TTC549 (cell line): ENCODE data around the gene PIM2.
"Not testable (repeated sequence)": the region's sequence is repeated elsewhere in the genome, so short reads cannot be mapped to it uniquely, and the experiment has no call there.

Experiments used
- FAIRE-seq: peaks from 2 replicates; lab custom pipeline; 2012; peaks lifted over from hg19 to GRCh38; lab: Jason Lieb, UNC

PIM2 gene

DNA sequence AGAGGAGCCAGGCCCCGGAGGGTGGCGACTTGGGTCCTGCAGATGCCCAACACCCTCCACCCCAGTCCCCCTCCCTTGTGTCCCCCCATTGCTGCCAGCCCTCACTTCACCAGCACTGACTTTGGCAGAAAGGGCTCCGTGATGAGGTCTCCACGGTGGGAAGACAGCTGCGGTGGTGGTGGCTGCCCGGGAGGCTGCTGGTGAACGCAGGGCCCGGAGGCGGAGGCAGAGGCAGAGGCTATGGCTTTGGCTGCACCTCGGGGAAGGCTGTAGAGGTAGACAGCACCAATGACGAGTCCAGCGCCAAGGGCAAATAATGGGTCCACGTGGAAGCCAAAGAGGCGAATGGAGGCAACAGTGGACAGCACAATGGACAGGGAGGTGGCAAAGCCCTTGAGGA, 14.2 kb downstream of the PIM2 start:
- FAIRE-seq, result no peak

DNA sequence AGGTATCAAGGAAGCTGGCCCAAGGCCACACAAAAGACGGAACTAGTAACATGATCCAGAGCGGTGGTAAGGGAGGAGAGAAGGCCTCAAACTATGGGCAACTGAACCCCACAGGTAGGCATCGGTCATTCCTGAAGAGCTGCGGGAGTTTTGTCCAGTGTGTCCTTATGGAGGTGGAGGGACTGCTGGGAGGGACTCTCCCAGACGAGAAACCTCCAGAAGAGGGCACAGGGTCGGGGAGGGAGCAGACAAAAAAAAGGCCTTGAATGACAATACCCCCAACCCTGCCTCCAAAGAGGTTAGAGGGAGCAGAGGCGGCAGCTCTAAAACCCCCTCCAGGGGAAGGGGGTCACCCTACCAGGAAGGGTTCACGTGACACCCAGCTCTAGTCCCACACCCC, 14.6 kb downstream of the PIM2 start:
- no peak for FAIRE-seq

DNA sequence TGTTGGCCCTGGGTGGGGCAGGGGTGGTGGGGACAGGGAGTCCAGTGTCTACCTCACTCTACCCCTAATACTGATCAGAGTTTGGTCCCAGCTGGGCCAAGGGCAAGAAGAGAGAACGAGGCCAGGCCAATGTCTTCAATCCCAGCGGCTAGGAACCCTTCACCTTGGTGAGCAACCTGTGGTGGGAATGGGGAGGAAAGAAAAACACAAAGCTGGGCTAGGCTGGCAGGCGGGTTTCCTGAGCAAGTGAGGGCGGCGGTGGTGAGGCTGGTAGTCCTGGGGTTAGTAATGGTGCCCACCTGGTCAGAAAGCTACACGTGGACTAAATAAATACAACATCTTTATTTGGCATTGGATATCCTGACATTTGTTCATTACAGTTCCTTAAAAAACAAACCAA, 15.5 kb downstream of the PIM2 start:
- no peak for FAIRE-seq

DNA sequence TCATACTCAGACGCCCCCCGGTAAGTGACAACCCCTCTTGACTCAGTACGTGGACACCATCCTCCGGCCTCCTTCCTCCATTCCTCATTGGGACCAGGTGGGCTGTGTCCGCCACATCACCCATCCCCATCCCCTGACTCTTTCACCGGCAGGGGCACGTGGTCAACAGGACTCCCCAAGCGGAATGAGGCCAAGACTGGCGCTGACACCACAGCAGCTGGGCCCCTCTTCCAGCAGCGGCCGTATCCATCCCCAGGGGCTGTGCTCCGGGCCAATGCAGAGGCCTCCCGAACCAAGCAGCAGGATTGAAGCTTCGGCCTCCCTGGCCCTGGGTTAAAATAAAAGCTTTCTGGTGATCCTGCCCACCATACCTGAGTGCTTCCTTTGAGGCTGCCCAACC, 16.0 kb downstream of the PIM2 start:
- FAIRE-seq, result no peak

DNA sequence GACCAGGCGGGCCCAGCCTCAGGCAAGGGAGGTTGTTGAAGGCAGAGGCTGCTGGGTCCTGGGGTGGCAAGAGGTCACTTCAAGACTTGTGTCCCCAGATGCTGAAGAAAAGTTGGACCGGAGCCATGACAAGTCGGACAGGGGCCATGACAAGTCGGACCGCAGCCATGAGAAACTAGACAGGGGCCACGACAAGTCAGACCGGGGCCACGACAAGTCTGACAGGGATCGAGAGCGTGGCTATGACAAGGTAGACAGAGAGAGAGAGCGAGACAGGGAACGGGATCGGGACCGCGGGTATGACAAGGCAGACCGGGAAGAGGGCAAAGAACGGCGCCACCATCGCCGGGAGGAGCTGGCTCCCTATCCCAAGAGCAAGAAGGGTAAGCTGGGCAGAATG, 16.7 kb downstream of the PIM2 start:
- FAIRE-seq, result no peak

DNA sequence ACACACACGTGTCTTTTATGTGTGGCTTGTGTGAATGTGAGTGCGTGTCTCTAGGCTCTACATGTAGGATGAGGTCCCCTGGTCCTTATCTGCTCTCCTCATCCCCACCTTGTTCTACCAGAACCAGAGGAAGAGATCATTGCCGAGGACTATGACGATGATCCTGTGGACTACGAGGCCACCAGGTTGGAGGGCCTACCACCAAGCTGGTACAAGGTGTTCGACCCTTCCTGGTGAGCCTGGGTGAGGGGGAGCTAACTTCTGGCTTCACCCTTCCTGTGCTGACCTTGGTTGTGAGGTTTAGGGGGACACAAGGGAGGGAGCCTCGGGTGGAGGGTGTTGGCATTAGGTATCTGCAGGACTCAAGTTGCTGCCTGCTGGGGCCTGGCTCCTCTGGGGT, 17.8 kb downstream of the PIM2 start:
- FAIRE-seq, result no peak

DNA sequence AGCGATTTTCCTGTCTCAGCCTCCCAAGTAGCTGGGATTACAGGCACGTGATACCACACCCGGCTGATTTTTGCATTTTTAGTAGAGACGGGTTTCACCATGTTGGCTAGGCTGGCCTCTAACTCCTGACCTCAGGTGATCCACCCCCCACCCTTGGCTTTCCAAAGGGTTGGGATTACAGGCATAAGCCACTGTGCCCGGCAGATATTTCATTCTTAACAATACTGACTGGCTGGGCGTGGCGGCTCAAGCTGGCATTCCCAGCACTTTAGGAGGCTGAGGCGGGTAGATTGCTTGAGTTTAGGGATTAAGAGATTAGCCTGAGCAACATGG, 19.8 kb downstream of the PIM2 start:
- no peak for FAIRE-seq

DNA sequence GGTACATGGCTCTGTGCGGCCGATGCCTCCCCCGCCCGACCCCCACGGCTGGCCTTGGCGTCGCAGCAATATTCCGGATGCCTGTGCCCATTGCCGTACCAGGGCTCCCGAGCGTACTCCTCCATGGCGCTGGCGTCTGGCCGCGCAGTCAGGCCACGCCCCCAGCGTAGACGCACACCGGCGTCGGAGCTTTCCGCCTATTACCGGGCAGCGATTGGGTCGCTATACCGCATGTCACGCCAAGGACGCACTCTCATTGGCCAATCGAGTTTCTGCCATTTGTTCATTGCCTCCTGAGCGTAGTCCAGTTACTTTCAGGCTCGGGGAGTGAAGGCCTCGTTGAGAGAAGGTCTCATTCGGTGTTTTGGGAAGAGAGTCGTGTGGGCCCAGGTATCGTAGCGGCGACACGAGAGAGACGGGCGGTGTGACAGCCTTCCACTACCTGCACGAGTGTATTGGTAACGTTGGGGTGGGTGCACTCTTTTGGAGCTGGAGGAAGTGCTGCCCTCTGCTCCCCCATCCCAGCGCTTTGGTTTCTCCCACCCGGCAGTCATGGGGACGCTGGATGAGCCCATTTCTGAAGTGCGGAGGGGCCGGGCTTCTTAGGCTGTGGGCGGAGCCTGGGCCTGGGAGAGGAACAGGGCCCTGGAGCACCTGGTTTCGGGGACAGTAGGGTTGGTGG, 21.1 kb downstream of the PIM2 start, which contains the start of the genes PQBP1 and TIMM17B:
TSS of gene PQBP1 (plus strand) at position 306 of the 682 bp plus-strand sequence. CDS start 580 bp downstream, outside the sequence.
TSS of gene TIMM17B (minus strand) at position 144 of the 682 bp plus-strand sequence. CDS start at position 125, 19 bp downstream.
- FAIRE-seq, result peak; percentile 79

DNA sequence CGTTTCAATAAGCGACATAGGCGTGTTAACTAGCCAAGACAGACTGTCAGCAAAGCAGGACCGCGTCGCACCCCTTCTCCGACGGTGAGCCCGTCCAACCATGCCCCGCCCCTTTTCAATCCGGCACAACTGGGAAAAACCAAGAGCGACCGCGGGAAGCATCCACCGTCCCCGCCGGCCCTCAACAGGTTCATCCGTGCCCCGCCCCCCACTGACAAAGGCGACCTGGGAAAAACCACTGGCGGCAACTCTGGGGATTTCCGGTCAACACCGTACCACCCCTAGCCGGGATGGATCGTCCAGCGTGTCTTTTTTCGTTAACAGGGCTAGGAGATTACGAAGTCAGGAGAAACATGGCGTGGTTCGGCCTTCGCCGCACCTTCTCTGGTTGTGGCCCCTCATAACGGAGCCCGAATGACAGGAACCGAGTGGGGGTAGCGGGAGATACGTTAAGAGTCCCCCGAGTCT, 21.6 kb downstream of the PIM2 start:
- no peak for FAIRE-seq

DNA sequence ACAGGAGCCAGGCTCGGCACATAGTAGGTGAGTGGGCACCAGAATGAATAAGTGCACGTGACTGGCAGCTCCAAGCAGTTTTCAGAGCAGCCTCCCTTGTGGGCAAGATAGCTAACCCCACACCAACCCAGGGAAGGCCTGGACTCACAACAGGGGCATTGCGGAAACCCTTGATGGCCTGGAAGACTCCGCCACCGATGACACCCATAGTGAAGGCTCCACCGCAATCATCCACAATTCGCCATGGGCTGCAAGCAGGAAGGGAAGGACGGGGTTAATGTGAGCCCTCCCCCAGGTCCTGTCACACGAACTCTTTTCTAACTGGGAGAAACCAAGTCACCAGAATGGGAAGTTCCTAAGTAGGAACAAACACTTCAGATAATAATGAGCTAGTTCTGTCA, 22.2 kb downstream of the PIM2 start:
- FAIRE-seq, result no peak

DNA sequence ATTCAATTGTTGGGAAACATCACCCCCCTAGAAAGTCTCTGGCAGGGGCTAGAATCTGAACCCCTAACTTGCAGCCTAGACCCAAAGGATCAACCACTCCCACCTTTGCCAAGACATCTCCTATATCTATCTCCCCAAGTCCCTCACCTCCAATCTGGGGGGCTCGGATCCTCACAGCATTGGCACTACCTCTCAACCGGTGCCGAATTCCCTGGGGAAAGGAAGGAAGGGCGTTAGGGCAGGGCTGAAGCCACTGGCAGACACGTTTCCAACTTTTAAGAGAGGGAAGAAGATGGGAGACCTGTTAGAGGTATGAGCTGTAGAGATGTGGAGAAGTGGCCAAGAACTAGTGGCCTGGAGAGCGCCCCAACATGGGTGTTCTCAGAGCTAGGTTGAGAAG, 23.9 kb downstream of the PIM2 start:
- no peak for FAIRE-seq

DNA sequence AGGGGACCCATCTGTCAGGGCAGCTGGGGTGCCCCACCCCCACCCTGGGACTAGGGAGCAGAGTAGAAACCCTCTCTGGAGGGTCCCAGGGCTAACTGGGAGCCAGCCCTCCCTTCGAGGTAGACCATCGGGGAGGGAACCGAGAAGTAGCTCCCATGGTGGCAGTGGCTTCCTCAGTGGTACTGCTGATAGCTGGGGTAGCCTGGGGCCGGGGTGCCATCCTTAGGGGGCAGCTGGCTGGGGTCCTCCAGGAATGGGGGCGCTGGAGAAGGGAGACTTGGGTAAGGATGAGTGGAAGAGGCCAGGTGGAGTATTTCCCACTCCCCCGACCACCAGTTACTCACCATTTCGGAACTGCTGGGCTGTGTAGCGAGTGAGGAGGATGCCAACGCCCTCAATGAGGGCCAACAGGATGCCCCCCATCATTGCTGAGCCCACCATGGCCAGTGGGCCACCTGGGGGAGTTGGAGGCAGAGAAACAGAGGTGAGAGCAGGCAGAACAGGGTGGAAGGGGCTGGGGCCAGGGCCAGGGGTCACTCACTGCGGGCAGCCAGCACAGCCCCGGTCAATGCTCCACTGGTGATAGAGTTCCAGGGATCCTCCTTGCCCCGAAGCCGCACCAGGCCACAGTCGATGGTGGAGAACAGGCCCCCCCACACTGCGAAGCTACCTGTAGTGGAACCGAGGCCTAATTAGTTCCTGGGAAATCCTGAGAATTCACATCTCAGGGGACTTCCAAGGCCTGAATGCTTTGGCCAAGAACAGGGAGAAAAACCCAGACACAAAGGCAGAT, 25.1 kb downstream of the PIM2 start:
- no peak for FAIRE-seq

DNA sequence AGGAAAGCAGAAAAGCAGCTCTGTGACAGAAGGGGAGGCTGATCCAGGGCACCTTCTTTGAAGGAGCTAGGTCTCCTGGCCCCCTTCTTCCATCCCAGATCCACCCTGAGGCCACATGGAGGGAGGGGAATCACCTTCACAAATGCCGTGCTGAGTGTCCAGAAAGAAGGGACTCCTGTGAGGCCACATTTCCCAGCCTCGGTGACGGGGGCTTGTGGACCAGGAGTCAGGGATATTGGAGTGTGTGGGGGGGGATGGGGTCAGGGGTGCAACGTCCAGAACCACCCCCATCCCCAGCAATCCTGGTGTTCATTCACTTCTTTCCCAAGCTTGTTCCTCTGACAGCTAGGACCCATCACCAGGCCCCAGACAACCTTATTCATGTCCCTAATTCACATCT, 25.9 kb downstream of the PIM2 start:
- FAIRE-seq, result no peak

DNA sequence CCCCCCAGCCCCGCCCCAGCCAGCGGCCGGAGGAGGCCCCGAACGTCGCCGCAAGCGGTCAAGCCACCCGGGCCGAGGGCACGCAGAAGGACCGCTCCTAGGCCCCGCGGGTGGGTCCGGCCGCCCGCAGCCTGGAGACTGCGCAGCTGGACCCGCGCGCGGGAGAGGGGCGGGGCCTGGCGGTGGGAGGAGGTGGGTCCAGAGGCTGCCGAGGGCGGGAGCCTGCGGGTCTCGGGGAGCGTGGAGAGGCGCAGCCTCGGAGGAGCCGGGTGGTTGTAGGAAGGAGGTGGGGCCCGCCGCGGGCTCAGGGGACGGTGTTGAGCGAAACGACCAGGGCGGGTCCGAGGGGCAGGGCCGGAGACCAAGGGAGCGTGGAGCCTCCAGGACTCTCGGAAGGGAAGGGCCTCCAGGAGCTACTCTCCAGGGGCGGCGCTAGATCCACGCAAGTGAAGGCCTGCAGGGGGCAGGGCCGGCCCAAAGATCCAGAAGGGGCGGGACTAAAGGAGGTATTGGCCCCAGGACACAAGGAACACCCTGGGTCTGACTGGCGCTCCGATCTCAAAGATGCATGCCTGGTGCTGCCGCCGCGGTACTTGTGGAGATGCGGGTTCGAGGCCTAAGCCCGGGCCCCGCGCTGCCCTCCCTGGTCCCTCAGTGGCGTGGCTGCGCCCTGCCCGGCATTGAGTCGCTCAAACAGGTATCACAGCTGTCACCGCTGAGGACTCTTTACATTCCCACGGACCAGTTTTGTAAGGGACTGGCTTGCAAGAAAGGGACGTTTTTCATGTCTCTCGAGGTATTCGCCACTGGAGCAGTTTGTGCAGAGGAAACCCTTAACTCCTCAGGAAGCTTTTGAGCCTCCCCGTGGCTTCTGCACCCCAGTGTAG, 27.2 kb downstream of the PIM2 start:
- FAIRE-seq, result no peak

DNA sequence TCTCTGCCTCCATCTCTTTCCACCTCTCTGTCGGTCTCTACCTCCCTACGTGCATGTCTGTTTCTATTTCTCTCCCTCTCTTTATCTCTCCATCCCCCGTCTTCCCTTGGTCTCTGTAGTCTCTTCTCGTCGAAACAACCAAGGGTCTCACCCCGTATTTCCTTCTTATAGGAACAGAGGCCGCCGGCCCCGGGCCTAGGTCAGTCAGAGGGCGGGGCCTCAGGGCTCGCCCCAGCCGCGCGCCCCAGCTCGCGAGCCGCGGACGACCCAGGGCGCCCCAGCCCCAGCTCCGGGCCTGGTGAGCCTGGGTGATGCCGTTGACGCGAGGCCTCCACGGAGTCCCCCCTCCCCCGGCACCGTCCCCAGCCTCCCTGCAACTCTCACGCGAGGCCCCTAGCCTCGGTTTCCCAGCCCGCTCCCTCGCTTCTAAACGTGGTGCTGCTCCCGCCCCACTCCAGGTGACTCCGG, 27.9 kb downstream of the PIM2 start:
- no peak for FAIRE-seq

DNA sequence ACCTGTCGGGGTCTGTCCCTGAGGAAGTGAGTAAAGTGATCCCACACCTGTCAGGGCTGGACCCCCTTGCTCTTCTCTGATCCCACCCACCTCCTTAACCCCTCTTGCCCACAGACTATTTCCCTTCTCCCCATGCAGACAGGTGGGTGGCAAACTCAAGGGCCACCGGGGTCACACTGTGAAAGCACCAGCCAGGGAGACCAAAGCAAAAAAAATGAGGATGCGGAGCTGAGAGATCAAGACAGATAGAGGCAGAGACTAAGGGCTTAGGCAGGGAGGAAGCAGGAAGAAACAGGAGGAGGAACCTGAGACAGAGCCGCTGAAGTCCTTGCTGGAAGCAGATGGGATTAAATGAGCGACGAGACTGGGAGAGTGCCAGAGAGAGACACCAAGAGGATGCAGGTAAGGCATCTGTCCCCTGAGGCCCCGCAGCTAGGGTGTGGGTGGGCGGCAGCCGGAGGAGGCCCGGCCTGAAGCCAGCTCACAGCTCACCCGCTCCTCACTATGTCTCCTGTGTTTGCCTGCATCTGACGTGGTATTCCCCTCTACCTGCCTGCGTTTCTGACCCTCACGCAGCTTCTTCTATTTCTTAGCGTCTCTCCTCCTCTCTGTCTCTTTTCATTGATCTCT, 28.4 kb downstream of the PIM2 start:
- no peak for FAIRE-seq

DNA sequence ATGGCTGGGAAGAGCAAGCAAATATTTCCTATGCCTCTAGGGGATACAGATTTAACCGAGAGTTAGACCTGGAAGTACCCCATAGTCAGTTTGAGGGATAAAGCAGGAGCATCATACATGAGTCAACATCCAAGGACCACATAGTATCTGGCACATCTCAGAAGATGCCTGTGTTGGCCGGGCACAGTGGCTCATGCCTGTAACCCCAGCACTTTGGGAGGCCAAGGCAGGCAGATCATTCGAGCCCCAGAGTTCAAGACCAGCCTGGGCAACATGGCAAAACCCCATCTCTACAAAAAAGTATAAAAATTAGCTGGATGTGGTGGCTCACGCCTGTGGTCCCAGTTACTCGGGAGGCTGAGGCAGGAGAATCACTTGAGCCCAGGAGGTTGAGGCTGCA, 32.2 kb downstream of the PIM2 start:
- not testable (repeated sequence) for FAIRE-seq

DNA sequence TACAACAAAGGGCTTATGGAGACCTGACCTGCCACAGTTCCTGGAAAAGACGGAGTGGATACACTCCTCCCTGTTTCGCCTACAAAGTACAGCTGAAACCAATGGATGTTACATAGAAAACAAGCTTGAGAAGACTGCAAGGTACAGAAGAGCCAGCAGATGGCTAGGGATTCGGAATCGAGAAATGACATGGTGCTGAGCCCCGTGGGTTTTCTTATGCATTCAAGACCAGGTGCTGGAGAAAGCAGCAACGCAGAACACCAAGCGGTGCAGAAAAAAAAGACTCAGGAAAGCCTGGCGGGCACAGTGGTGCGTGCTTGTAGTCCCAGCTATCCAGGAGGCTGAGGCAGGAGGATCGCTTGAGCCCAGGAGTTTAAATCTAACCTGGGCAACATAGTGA, 35.1 kb downstream of the PIM2 start:
- FAIRE-seq, result no peak

DNA sequence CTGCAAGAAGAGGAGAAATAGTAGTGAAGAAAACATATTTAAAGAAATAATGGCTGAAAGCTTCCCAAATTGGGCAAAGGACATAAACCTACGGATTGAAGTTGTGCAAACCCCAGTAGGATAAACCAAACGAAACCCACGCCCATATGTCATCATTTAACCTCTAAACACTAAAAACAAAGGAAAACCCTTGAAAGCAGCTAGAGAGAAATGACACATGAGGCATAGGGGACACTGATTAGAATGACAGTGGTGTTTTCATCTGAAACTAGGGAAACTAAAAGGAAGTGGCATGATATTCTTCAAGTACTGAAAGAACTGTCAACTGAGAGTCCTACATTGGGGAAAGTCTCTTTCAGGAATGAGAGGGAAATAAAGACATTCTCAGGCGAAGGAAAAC, 41.9 kb downstream of the PIM2 start:
- FAIRE-seq, result not testable (repeated sequence)

DNA sequence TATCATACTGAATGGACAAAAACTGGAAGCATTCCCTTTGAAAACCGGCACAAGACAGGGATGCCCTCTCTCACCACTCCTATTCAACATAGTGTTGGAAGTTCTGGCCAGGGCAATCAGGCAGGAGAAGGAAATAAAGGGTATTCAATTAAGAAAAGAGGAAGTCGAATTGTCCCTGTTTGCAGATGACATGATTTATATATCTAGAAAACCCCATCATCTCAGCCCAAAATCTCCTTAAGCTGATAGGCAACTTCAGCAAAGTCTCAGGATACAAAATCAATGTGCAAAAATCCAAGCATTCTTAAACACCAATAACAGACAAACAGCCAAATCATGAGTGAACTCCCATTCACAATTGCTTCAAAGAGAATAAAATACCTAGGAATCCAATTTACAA, 46.8 kb downstream of the PIM2 start:
- FAIRE-seq, result not testable (repeated sequence)

DNA sequence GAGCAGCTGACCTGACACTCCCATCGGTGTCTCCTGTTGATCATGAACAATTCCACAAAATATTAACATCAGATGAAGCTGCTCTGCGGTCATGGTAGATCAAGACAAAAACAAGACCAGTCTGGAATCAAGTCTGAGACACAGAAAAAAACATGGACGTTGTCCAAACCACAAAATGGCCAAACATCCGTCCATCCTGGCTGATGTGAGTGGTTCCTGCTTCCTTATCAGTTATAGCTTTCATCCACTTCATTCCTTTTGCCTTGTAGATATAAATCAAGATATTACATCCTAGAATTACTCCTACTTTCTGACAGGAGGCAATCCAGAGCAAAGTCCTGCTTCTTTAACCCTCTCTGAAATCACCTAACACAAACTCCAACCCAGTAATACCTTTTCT, 54.6 kb downstream of the PIM2 start:
- FAIRE-seq, result no peak
